RKO (cell line): ENCODE measurements around the gene SART1.
A peak's percentile ranks its signal among the peaks of the same experiment; 100 is the strongest.

ENCODE experiments used
- DNase-seq: peaks from one replicate; pipeline ENCODE4 v3.0.0-alpha.2; 2016; ENCODE audit warnings: low spot score

The SART1 gene

GRCh38 chr11:65964906-65965305, 3.4 kb downstream of the SART1 start:
- no peak for DNase-seq

DNA sequence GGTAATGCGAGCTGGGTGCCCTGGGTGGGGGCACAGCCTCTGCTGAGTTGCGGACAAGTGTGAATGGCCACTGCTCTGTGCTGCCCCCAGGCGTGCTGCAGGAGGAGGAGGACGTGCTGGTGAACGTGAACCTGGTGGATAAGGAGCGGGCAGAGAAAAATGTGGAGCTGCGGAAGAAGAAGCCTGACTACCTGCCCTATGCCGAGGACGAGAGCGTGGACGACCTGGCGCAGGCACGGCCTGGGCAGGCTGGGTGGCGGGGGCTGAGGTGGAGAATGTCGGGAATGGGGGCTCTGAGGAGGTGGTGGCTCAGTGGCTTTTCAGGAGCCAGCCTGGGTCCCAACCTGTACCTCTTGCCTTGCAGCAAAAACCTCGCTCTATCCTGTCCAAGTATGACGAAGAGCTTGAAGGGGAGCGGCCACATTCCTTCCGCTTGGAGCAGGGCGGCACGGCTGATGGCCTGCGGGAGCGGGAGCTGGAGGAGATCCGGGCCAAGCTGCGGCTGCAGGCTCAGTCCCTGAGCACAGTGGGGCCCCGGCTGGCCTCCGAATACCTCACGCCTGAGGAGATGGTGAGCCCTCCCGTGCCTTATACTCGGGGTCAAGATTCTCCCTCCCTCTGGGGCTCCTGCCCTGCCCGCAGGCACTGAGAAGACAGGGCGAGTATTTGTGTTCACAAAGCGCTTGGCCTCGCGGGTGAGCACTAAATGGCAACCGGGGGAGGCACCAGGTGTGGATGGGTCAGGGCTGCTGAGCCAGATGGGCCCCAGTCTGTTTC, 4.6 kb downstream of the SART1 start:
- DNase-seq: no peak

GRCh38 chr11:65967329-65967934, 5.9 kb downstream of the SART1 start:
- DNase-seq: no peak

DNA sequence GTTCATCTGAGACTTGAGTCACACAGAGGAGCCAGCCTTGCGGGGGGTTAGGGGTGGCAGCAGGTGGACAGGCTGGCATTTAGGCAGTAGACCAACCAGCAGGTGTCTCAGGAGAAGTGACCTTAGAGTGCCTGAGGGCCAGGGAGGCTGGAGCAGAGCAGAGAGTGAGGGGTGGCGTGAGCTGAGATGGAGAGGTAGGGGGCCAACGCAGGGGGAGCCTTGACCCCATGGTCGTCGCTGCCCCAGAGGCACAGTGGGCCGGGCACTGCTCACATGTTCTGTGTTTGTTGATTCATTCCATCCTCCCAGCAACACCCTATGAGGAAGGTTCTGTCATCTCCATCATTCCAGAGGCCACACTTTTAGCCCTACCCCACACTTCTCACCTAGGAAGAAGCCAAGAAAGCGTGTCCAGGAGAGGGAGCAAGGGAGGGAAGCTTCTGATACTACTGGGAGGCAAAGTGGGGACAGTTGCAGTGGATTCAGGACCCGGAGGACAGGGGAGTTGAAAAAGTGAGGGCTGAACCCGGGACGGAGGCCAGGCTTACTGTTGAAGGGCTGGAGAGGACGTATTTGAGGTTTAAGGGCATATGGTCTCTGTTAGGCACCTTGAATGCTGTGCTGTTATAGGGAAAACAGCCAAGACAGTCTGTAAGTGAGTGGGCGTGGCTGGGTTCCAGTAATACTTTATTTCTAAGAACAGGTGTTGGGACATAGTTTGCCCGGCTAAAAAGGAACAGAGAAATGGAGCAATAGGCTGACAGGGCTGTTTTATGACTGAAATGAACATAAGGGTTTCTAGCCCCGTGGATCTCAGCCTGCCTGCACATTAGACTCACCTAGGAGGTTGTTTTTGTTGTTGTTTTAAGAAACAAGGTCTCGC, 7.3 kb downstream of the SART1 start:
- no peak for DNase-seq

- no peak for DNase-seq
Observed at GRCh38 chr11:65972116-65972515, 10.6 kb downstream of the SART1 start.

- DNase-seq: peak; percentile 63
Observed at GRCh38 chr11:65973439-65974110, 12.0 kb downstream of the SART1 start.

- no peak for DNase-seq
Observed at GRCh38 chr11:65975771-65976170, 14.2 kb downstream of the SART1 start.

- no peak for DNase-seq
Observed at GRCh38 chr11:65976216-65977176, 15.0 kb downstream of the SART1 start.

DNA sequence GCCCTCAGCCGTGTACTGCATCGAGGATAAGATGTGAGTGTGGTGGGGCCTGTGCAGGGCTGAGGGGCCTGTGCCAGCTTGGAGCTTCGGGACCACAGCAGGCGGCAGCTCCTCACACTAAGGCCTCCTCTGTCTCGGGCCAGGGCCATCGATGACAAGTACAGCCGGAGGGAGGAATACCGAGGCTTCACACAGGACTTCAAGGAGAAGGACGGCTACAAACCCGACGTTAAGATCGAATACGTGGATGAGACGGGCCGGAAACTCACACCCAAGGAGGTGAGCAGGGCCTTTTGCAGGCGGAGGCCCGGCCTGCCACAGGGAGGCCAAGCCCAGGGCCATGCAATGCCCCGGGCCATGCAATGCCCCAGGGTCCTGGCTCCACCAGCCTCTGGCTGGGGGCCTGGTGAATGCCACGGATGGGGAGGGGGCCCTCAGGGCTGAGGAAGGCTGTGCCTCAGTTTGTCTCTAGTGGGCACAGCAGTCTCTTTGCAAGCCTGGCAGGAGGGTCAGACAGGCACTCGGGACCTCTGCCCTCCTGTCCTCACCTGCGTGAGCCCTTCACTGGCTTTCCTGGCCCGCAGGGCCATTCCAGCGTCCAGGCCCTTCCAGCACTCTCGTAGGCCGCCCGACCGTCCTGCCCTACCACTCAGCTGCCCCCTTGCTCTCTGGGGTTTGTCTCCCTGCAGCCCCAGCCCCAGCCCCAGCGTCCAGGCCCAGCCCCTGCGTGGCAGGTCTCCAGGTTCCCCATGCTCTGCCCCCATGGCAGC, 16.3 kb downstream of the SART1 start:
- DNase-seq: no peak

GRCh38 chr11:65978391-65979238, 17.1 kb downstream of the SART1 start:
- no peak for DNase-seq

DNA sequence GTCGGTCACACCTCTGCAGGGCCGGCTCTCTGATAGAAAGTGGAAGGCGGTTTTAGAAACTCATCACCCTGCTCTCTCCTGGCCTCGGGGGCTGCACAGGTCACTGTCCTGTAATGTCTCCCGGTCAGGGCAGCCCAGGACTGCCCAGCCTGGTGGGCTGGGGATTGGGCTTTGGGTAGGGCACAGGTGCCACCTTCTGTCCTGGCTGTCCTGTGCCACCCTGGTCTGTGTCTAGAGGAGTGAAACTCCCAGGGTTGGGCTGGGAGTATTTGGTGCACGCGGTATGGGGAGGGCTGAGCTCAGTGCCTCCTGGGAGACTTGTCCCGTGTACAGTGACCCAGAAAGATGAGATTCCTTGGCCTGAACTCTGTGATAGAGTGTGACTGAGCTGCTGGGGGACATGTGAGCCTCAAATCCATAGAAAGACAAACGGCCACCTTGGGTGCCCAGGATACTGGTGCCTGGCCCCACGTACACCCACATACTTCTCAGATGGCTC, 17.8 kb downstream of the SART1 start:
- no peak for DNase-seq

DNA sequence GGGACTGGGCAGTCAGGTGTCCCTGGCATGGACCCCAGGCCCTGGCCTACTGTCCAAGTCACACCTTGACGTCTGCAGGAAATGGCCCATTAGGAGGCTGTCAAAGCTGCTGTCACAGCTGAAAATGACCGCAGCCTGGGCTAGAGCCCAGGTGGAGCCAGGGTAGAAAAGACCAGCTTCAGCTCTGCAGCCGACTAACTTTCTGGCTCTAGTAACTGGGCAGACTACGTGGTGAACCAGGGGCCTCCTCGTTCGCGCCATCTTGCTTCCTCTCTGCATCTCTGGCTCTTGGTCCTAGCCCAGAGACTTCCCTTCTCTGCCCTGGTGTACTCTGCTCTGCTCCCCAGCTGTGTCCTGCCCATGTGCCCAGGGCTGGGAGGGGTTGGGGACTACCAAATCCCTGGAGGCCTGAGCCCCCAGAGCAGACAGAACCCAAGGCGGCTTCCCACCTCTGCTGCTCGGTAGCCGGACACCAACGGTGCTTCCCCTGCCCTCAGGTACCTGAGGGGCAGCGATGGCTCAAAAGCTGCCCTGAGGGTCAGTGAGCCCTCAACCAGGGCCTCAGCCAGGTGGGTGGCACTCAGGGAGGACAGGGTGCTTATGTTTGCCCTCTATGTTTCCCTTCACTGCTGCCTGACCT, 19.7 kb downstream of the SART1 start:
- DNase-seq: no peak

DNA sequence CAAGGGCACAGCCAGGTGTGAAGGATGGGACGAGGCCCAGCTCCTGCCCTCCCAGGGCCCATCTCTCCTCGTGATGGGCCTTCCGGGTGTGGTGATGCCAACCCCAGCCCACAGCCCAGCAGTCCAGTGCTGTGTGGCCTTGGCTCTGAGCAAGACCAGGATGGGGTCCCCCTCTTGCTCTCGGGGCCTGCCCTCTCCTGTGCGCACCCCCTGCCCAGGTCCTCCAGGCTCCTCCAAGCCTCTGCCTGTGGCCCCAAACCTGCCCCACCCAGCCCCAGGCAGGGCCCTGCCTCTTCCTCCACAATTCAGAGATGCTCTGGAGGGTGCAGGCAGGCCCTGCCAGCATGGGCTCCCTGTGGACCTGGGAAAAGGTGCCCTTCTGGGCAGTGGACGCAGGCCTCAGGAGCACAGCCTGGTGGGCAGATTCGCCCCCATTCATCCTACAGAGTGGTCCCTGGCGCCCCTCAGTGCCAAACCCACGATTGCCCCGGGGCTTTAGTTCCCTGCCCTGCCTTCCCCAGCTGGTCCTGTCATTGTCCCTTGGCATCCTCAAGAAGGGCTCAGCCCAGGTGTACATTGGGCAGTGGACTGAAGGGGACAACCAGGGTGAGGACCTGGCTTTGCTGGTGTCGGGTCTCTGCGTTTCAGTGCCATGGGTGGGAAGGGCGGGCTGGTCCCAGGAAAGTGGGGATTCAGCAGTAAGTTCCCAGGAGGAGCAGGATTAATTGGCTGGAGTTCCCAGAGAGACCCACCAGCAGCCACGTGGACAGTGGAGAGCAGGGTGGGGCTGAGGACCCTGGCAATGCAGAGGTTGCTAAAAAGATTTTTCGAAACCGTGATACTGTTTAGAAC, 20.7 kb downstream of the SART1 start:
- no peak for DNase-seq

- DNase-seq: no peak
Observed at GRCh38 chr11:65982824-65983588, 21.5 kb downstream of the SART1 start.

- no peak for DNase-seq
Observed at GRCh38 chr11:65983589-65983987, 22.1 kb downstream of the SART1 start.

- no peak for DNase-seq
Observed at GRCh38 chr11:65987336-65987735, 25.8 kb downstream of the SART1 start.
